ENCODE results near the gene FILIP1.

DNA sequence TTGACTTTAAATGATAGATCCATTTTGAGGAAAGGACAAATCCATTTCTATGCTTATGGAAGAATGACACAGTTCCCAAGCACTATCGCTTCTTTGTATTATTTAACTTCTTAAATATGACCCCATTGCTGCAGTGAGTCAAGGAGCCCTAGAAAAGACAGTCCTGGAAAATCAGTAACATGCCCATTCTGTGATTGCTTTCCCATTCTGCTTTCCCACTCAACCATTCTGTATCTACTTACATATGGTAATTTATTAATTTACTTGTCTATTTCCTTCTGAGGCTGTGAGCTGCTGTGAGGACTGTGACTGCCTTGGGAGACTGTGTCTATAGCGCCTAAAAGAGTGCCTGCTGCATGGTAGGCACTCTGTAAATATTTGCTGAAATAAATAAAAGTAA is 123.6 kb downstream of the FILIP1 start:
- TF ChIP-seq, protein P1, sequence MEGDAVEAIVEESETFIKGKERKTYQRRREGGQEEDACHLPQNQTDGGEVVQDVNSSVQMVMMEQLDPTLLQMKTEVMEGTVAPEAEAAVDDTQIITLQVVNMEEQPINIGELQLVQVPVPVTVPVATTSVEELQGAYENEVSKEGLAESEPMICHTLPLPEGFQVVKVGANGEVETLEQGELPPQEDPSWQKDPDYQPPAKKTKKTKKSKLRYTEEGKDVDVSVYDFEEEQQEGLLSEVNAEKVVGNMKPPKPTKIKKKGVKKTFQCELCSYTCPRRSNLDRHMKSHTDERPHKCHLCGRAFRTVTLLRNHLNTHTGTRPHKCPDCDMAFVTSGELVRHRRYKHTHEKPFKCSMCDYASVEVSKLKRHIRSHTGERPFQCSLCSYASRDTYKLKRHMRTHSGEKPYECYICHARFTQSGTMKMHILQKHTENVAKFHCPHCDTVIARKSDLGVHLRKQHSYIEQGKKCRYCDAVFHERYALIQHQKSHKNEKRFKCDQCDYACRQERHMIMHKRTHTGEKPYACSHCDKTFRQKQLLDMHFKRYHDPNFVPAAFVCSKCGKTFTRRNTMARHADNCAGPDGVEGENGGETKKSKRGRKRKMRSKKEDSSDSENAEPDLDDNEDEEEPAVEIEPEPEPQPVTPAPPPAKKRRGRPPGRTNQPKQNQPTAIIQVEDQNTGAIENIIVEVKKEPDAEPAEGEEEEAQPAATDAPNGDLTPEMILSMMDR (conservative IDR thresholded peaks at IDR 0.05) = no peak
- TF ChIP-seq ZFX (IDR thresholded peaks at IDR 0.05) = no peak
